GM18867 (cell line): ENCODE data around the gene XYLT2.
A peak's percentile ranks its signal among the peaks of the same experiment; 100 is the strongest.
"Not testable (repeated sequence)": the region's sequence is repeated elsewhere in the genome, so short reads cannot be mapped to it uniquely, and the experiment has no call there.

Source experiments
- ATAC-seq: cut with Tn5 transposase; IDR thresholded peaks from one replicate; pipeline ENCODE4 v1.9.1; 2021; ENCODE audit warnings: mild to moderate bottlenecking, moderate library complexity; ENCODE audit not compliant: unreplicated experiment

Gene XYLT2

DNA sequence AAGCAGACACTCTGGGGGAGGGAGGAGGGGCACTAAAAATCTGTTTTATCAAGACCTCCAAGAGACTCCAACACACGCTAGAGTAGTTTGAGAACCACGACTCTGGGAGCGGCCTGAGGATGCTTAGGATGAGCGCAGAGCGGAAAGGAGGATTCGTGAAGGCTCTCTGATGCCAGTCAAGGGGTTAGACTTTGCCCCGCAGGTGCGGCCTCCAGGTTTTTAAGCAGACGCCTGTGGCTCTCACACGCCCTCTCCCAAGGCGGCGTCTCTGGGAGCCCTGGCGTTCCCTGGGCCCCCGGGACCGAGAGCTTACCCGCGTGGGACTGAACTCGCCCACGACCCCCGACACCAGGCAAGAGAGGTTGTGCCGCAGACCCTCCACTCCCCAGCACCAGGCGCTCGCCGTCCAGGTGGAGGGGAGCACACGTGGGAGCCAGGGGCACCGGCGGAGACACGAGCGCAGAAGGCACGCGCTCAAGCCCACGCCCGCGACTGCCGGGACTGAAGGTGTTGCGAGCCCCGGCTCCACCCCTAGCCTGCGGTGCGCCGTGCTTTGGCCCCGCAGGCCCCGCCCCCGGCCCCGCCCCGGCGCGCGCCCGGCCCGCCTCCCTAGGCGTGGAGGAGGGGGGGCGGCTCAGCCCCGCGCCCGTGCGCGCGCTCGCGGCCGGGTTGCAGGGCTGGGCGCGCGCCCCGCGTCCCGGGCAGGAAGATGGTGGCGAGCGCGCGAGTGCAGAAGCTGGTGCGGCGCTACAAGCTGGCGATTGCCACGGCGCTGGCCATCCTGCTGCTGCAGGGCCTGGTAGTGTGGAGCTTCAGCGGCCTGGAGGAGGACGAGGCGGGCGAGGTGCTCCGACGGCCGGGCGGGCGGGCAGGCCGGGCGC, at the start of gene XYLT2:
TSS of gene XYLT2 (plus strand) at position 695 of the 881 bp plus-strand sequence. CDS start at position 710, 15 bp downstream.
- ATAC-seq = peak; percentile 72

DNA sequence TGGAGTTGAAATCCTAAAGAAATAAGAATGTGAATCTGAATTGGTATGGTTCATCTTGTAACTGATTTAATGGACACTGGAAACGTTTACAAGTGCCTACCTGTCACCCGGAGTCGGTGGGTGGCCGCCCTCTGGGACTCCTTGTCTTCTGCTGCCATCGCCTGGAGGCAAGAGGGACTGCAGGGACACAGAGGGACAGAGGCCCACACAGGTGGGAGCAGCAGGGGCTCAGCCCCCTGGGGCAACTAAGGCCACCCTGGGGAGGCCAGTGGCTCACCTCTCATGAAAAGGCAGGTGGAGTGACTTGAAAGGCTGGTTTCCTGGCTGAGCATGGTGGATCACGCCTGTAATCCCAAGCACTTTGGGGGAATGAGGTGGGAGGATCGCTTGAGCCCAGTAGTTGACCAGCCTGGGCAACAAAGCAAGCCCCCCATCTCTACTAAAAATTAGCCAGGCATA, 48.5 kb upstream of the XYLT2 start:
- peak; percentile 58 for ATAC-seq

DNA sequence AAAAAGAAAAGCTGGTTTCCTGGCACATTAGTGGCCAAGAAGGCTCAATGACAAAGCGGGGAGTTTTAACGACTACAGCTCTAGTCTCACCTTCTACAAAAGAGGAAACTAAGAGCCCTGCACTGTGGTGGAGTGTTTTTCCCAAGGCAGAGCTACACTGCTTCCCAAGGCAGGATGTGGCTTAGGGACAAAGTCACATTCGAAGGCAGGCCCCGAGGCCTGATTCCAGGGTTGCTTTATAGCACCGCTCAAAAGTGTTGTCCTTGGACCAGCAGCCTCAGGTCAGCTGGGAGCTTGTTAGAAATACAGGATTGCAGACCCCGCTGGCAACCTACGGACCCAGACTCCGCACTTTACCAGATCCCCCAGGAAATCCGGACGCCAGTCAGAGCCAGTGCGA, 47.9 kb upstream of the XYLT2 start:
- no peak for ATAC-seq

DNA sequence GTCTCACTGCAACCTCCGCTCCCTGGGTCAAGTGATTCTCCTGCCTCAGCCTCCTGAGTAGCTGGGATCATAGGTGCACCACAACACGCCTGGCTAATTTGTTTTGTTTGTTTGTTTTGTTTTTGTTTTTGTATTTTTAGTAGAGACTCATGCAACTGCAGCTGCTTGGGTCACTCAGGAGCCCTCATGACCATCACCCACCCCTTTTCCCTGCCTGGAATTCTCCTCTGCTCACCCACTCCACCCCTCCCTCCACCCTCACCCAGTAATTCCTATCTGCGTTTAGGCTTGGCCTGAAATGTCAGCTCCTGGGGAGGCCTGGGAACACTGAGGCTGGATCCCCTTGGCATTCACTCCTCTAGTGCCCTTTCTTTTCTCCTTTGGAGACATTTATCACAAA, 46.1 kb upstream of the XYLT2 start:
- ATAC-seq = no peak

DNA sequence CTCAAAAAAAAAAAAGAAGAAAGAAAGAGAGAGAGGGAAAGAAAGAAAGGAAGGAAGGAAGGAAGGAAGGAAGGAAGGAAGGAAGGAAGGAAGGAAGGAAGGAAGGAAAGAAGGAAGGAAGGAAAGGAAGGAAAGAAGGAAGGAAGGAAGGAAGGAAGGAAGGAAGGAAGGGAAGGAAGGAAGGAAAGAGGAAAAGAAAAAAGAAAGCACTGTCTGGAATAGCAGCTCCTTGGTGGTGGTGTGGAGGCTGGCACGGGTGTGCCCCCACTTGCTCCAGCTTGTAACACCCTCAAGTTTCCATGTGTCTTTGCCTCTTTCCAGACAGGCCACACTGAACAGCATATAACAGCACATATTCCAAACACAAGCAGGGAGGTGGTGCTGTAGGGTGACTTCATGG, 45.1 kb upstream of the XYLT2 start:
- not testable (repeated sequence) for ATAC-seq

DNA sequence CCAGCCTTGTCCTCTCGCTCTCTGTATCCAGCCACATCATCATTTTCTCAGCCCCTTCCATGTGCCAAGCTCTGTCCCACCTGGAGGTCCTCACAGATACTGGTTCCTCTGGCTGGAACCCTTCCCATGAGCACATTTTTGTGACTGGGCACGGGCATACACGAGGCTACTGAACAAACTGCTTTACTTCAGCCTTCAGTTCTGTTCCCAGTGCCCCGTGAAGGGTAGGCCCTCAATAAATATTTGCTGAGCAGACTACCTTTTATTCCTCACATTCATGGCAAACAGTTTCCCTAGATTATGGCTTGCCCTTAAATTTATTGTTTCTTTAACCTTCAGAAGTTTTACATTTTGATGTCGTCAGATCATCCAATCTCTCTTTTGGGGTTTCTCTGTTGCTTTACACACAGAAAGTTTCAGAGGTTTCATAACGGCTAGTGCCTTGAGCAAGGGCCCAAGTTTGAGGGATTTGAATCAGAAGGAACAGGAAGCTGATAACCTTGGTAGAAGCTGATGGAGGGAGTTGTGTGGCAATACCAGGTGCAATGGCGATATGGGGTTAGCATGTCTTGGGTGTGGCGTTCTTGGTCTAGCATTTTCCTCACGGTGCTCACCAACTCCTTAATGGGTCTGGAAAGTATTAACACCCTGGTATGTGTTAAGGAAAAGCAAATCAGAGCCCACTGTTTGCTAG, 43.9 kb upstream of the XYLT2 start:
- ATAC-seq = no peak

DNA sequence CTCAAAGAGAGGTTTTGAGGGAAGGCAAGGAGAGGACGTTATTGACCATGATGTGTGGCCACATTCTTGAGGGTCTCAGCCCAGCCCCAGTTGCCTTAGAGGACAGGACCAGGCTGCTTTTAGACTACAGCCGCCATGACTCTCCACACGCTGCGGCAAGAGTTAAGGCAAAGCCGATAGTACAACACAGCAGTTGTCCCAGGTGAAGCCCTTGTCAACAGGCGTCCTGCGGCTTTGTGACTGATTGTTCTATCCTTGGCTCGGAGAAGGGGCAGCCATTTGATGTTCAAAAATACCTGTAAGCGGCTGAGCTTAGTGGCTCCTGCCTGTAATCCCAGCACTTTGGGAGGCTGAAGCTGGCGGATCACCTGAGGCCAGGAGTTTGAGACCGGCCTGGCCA, 42.9 kb upstream of the XYLT2 start:
- no peak for ATAC-seq

DNA sequence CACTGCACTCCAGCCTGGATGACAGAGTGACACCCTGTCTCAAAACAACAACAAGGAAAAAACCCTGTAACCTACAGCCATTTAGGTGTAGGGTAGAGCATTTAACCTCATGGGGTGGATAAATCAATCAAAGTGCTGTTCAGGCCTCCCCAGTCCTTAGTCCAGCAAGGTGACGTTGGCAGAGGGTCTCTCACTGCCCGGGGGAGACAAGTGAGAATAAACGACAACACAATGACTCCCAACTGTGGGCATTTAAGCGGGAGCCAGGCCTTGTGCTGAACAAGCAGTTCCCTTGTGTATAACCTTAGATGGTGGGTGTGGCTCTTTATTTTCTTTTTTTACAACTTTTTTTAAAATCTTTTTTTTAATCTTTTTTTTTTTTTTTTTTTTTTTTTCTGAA, 42.3 kb upstream of the XYLT2 start:
- ATAC-seq = no peak

DNA sequence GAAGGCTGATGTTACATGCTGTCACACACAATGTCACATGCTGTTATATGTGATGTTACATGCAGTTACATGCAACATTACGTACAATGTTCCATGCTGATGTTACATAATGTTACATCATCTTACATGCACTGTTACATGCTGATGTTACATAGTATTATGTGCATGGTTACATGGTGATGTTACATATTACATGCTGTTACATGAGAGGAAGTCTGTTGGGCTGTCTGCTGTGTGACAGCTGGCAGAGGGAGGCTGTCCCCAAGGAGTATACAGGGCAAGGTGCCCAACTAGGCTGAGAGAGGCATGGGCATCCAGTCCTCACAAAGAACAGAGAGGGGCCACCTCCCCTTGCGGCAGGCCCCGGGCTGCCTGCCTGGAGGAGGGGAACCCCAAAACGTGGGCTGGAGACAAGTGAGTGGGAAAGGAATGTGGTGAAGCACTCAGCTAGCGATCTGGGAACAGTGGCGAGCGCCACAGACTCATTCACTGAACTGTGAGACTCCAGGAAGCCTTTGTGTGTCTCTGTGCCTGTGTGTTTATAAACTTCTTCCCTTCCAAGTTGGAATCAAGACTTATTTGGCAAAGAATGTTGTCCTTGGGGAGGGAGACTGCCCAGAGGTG, 41.0 kb upstream of the XYLT2 start:
- ATAC-seq = no peak

DNA sequence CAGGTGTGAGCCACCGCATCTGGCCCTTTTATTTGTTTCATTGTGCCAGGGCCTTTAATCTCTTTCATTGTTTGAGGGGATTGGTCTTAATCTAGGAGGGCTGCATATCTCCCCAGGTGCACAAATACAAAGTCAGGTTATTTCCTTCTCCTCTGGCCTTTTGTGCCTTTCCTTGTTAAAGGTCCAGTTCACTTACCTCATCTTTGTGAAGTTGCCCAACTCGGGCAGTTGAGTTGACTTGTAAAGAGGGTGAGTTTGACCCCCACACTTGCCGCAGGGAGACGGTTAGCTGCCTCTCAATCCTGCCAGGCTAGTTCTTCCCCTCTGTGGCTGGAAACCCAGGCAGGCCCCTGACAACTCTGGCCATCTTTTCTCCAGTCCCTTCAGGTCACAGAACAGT, 38.3 kb upstream of the XYLT2 start:
- no peak for ATAC-seq

DNA sequence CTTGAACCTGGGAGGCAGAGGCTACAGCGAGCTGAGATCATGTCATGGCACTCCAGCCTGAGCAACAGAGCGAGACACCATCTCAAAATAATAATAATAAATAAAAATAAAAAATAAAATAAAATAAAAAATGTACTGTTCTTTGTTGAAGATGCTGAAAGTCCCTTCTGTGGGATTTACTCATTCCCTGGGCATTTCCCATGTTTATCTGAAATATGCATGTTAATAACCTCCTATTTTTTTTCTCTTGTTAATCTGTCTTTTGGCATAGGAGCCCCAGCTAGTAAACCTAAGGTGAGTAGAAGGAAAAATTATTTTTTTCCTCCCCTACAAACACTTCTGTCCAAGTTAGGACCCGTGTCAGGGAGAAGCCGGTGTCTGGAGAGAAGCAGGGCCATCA, 37.3 kb upstream of the XYLT2 start:
- ATAC-seq = no peak

DNA sequence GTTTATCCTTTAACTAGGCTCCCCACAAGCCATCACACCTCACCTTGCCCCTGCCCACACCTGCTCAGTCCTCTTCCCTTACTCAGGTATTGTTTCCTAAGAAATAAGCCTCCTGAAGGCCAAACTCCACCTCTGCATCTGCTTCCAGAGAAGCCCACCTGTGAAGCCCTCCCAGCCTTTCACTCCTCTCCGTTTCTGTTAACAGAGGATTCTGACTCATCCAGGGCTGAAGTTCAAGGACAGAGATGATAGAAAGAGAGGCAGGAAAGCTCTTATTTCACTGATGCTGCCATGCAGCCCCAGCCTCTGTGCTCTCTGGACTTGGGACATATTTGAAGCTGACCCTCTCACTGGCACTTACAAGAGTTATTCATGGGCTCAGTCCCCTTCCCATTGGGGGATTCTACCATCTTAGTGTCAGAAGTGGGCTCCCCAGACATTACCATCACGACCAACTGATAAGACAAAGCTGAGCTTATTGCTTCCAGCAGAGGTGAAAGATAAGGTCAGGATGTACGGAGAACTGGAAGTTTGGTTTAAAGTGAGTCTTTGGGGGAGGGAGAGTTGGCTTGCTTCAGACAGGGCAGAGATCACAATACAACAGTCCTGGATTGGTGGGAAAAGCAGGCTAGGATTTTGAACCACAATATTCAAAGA, 35.3 kb upstream of the XYLT2 start:
- ATAC-seq = no peak

DNA sequence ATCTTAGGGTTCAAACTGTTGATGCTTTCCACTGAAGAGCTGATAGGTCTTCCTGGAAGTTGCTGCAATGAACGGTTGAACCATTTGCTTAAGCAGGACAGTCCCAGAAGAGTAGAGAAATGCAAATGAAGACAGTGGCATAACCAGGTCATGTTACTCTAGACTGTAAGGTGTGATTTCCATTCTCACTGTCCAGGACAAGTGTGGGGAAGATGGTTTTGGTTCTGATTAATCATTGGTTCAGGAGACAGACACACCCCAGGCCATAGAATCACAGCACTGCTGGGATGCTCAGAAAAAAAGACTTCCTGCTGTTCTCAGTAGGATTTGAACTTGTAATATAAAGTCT, 34.8 kb upstream of the XYLT2 start:
- peak; percentile 82 for ATAC-seq

DNA sequence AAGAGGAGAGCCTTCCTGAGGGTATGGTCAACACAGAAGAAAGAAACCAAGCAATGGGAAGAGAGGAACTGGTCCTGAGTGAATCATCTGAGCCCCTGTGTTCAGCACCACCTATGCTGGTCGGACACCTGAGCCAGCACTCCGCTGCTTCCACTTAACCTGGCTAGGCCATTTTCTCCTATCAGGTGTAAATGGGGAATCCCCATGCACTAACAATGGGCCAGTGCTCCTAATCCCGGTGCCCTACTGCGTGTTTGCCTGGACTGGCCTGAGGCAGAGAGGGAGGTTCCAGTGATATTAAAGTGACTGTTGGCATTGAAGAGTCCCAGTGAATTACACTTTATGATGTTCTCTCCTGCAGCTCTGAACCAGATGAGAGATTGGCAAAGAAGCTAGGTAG, 34.4 kb upstream of the XYLT2 start:
- ATAC-seq = no peak

DNA sequence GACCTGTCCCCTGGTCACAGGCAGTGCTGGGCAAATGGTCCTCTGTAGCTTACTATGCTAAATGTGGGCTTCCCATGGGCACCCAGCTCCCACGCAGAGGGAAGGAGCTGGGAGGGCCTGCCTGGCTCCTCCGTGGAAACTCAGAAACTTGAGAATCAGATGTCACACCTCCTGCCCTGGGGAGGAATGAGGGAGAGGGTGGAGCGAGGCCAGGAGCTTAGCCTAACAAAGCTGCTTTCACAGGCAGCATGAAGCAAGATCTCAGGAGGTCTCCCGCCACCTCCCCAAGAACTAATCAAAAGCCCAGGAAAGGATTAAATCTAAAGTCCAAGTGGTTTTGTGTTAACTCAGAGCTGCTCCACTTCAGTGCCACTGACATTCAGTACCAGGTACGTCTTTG, 33.6 kb upstream of the XYLT2 start:
- no peak for ATAC-seq

DNA sequence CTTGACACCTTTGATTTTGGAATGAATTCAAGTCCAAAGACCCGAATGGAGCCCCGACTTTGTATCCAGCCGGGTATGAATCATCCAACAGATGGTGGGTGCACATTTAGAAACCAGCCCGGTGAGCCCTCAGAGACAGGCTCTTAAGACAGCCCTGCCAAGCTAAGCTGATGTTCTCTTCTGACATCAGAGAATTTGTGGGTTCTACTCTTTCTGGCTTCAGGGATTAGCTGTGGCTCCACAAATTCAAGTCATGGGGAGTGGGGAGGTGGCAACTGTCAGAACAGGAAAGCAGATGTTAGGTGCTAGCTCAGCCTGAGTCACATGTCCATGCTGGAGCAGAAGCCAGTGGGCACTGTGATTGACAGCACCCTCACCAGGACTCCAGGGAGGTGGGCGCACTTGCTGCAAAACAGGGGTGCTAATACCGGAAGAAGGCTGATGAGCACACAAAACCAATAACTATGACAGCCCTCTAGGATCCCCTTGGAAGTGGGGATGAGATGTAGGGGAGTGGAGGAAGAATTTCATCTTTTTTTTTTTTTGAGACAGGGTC, 31.4 kb upstream of the XYLT2 start:
- no peak for ATAC-seq

DNA sequence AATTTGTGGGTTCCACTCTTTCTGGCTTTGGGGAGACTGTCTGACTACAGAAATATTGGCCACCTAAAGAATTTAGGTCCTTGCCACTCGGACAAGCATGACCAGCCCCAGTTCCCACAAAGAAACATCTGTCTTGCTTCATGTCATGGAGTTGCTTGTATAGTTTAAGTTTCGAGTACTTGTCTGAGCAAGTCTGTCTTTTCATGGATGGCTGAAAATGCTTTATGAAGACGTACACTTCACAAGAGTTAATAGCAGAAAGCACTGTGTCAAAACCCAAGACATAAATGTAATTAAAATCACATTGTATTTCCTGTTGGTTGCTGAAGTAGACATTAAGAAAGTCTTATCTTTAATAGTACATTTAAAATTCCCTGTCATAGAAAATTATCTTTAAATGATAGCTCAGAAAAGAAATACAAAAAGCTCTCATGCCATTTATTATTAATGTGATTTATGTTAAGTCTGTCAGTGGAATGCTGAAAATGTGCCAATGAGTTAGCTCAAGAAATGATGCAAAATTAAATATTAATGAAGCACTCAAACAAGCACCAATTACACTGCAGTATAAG, 29.8 kb upstream of the XYLT2 start:
- no peak for ATAC-seq

DNA sequence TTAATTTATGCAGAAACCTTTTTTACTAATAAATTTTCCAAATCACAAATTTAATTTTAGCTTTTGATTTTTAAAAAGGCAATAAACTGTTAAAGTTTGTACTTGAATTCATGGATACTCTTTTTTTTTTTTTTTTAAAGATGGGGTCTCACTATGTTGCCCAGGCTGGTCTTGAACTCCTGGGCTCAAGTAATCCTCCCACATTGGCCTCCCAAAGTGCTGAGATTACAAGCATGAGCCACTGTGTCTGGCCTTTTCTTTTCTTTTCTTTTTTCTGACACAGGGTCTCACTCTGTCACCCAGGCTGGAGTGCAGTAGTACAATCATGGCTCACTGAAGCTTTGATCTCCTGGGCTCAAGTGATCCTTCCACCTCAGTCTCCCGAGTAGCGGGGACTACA, 29.3 kb upstream of the XYLT2 start:
- ATAC-seq = not testable (repeated sequence)

DNA sequence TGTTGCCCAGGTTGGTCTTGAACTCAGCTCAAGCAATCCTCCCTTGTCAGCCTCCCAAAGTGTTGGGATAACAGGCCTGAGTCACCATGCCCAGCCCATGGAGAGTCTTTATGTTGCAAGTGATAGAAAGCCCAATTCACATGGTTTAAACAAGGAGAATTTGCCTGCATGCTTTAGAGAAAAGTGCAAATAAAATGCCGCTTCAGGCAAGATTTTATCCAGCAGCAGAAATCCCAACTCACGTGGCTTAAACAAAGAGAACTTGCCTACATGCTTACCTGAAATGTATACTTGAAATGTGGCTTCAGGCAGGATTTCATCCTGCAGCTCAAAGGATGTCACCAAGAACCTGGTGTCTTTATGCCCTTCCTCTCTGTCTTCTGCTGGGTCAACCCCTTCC, 28.8 kb upstream of the XYLT2 start:
- ATAC-seq = no peak

DNA sequence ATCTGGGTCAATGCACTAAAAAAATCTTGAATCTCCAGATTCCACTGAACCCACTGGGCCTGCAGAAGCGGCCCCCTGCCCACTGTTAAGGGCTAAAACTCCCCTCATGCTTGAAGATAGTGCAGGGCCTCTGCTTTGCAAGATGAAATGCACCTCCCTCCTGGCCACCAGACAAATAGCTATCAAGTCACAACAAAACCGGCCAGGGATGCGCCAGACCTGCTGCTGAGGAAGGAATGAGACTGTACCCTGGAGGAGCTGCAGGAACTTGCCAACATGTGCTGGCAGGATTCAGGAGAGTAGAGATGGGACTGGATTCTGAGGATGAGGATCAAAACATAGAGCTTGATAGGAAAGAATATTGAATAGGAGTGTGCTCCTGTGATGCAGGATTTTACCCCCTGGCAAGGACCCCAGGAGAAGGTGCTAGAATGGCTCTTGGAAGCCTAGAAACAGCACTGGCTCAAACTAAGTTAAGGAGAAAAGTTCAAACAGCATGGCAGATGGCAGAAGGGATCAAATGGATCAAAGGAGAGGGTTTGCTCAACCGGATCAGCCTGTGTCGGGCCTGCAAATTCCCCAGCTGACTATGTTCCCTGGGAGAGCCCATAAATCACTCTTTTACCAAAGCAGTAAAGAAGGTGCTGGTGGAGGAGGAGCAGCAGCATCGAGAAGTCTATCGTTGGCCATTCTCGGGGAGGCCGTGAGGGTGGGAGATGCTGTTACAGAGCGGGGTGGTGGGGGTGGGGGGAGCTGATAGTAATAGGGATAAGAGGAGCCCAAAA, 27.2 kb upstream of the XYLT2 start:
- ATAC-seq = no peak
